GM19468 (cell line): ENCODE measurements around the gene MOBP.

Experiments used
- ATAC-seq: cut with Tn5 transposase; IDR thresholded peaks from one replicate; pipeline ENCODE4 v1.9.1; 2021; ENCODE audit warnings: mild to moderate bottlenecking, moderate library complexity, moderate number of reproducible peaks; ENCODE audit not compliant: unreplicated experiment; ENCODE audit errors: extremely low read depth

The MOBP gene

DNA sequence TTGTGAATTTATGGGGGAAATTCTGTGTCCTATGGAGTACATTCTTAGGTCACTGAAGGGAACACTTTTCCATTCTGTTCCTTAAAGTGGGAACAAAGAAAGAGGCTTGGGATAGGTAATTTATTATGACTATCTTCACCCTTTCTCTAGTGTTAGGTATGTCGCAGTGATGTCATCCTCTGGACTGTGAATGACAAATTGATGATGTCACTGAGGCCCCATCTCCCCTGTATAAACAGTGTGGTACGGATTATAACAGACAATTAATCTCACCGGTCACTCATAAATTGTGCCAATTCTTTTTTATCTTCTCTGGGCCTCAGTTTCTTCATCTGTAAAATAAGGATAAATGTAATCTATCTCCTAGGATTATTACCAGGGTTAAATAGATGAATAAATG is 23.5 kb downstream of the MOBP start:
- ATAC-seq = no peak

DNA sequence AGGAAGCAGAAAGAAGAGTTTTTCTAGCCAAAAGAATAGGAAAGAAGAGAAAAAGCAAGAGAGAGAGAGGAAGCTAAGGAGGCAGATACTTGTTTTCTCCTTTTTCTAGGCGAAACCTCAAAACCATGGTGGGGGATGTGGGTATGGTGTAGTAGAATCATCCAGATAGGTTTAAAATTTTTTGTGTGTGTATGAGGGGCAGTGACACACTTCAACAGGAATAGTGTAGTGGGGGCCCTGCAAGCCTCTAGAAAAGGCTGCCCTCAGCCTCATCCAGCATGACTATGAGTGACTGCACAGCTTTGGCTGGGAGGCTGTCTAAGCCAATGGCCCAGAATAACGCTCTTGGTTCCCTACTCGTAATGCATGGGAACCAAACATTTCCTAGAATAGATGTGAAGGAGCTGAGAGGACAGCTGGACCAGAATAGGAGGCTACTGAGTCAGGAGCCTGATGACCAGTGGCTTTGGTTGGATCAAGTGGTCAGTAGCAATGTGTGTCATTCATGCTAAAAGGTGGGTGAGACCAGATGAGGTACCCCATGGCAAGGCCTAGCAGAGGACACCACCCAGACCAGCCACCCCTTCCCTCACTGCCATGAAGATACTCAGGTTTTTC is 24.4 kb downstream of the MOBP start:
- no peak for ATAC-seq

DNA sequence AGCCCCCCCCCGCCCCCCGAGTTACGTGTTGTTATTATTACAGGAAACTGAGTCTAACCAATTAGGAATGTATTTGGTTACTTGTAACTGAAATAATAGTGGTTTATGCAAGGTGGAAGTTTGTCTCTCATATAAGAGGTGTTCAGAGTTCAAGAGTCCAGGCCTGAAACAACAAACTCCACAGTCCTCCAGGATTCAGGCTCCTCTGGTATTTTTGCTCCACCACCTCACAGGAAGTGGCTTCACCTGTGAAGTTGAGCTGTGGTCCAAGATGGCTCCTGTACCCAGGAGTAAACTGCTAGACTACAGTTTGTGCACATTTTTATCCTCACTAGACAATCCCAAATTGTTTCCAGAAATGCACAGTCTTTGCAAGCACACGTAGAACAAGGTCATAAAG is 27.3 kb downstream of the MOBP start:
- no peak for ATAC-seq

- ATAC-seq = no peak
Measured at GRCh38 chr3:39497753-39498152, 30.3 kb downstream of the MOBP start.

DNA sequence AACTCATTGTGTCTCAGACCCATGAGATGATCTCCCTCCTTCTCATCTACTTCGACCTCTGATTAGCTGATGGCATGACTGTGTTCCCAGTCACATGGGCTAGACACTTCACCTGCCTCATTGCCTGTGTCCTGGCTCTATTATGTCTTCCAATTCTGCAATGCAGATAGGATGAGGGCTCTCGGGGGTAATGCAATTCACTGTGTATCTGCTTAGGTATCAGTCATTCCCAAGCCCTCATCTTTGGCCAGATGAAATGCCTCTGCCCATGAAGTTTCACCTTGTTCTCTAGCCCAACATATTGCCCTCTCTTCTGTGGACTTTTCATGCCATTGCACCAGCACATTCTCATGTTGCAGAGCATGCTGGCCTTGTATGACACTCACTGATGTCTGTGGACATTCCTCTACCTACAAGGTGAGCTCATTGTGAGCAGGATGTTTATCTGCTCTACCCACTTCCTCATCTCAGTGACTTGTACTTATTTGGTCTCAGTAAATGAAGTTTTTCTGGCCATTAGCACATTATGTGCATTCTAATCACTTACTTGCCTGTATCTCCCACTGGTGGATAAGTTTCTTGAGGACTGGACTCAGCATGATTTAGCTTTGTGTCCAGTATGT is 32.3 kb downstream of the MOBP start:
- ATAC-seq = no peak

DNA sequence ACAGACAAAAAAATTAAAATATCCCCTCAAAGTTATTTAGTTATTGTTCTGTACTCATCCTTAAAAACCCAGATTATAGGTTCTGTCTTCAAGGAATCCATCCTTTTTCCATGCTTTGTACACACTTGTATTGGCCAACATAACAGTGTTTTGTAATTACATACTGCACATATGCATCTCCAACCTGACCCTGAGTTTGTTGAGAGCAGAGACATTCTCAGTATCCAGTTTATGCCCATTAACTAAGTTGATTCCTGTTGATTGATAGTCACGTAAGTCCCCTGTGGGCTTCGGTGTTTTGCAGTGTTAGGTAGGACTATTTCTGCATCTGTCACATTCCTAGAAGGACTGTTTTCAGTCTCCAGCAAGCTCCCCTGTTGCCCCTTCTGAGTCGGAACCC is 33.6 kb downstream of the MOBP start:
- ATAC-seq = no peak

GRCh38 chr3:39501968-39502837 is 34.7 kb downstream of the MOBP start:
- ATAC-seq = no peak

GRCh38 chr3:39502838-39503145 is 35.3 kb downstream of the MOBP start:
- ATAC-seq = no peak

DNA sequence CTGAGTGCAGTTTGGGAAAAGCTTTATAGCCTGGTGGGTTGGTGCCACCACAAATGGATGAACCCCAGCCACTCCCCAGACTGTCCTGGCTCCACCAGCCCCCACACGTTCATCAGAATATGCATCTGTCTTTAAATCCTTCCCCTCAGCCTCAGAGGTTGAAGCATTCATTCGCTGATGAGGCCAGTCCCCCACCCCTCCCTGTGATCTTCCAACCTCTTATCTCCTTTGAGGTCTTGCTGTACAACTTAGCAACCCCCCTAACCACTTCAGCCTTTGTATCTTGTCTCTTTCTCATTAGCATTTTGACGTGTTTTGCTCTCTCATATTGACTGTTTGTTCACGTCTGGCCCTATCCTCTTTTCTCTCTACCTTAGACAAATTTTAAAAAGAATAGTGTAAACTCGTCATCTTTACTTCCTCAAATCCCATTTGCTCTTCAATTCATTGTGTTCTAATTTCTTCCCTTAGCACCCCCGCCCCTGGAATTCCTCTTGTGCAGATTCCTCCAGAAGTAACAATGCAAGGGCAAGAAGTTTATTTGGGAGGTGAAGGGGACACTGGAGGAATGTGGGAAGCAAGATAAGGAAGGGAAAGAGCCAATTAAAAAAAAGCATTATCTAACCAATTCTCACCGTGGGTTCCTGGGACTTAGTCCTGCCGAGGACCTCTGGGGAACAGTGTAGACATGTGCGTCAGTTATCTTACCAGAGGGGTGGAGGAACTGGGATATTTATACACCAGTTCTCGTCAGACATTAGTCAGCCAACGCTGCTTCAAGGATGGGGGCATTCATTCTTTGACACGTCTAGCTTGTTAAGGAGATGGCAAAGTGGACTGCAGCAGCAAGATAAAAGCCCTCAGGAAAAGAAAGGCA is 38.6 kb downstream of the MOBP start:
- ATAC-seq = no peak

- ATAC-seq = no peak
Measured at GRCh38 chr3:39506863-39507262, 39.4 kb downstream of the MOBP start.

GRCh38 chr3:39513791-39514369 is 46.4 kb downstream of the MOBP start:
- ATAC-seq = no peak

DNA sequence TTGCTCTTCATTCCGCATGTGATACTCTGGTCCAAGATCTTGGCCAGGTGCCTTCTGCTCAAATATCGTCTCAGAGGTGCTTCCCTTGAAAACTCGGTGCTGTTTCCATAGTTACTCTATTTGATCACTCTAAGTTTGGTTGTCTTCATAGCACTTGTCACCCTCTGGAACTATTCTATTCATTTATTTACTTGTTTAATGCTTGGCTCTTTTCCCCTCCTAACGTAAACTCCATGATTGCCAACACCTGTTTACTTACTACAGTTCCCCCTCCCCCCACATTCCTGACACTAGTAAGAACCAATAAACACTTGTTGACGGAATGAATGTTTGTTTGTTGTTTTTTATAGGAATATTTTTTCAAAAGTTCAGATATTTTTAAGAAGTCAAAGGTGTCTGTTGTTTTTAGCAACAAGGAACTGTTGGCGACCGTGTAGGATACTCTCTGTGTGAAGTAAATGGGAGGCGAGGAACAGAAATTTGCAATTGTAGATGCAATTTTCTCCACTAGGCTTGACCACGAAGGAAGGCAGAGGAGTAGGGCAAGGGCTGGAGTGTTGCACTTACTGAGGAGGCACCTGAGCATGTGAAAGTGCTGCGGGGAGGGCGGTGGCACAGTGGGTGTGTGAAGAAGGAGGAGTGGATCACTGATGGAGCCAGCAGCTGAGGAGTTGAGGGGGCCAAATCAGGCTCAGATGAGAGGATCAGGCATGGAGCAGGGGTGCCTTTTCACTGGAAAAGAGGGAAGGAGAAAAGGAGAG is 48.4 kb downstream of the MOBP start:
- no peak for ATAC-seq

DNA sequence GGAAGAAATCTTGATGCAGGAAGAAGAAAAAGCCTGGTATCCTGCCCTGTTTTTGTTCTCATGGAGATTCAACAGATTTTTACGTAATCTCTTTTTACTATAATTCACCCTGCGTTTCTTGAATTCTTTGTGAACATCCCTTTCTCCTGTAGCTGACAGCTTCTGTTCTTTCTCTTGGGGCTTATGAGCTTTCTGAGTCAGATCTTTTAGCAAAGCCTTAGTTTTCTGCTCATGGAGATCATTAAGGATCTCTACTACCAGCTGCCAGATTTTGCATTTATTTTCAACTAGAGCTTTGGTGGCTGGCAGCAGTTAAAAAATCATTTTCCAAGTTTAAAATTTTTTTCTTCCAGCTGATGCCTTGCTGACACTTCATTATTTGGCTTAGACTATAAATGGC is 51.6 kb downstream of the MOBP start:
- no peak for ATAC-seq

DNA sequence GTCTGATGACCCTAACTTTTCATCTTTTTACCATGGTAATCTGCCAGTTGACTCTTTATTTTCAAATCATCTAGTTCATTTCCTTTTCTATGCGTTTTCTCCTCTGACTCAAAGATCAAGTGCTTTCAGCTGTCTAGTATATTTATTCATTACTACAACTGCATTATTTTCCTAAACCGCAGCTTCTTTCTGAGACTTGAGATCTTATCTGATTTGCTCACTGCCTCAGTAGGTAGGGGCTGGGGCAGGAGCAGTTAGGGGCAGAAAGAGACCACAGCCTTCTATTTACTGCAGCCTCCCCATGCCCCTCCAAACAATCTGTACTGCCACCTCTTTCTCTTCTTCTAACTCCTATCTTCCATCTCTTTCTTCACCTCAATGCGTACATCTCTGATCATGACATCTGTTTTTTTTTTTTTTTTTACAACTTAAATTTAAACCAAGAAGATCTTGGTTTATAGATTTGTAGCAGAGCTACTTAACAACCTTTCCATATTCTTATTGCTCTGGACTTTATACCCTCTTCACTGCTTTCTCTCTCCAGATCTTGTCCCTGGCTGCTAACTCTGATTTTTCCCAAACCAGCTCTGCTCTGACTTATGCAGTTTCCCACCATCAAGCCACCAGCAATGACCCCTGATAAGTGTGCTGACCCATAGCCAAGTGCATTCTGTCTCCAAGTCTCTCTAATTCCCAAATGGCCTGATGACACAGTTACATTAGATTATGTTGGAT is 52.2 kb downstream of the MOBP start:
- no peak for ATAC-seq

- no peak for ATAC-seq
Measured at GRCh38 chr3:39521456-39521855, 54.0 kb downstream of the MOBP start.

- no peak for ATAC-seq
Measured at GRCh38 chr3:39524107-39524506, 56.6 kb downstream of the MOBP start.

- no peak for ATAC-seq
Measured at GRCh38 chr3:39528844-39529243, 61.4 kb downstream of the MOBP start.

DNA sequence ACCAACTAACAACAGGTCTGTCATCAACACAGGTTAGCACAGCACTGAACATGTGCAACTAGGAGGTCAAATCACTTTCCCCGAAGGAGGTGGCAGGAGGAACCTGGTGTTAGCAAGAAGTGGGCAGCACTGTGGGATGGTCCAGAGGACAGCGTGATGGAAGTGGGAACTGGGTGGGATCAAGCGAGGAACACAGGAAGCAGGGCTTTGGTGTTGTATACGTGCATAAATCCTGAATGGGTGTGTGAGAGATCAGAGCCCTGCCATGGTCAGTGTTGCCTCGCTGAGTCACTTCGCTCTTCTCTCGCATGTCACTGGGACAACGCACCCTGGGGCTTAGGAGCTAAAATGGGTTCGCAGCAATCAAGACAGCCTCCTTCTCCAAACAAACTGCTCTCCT is 62.1 kb downstream of the MOBP start:
- no peak for ATAC-seq

DNA sequence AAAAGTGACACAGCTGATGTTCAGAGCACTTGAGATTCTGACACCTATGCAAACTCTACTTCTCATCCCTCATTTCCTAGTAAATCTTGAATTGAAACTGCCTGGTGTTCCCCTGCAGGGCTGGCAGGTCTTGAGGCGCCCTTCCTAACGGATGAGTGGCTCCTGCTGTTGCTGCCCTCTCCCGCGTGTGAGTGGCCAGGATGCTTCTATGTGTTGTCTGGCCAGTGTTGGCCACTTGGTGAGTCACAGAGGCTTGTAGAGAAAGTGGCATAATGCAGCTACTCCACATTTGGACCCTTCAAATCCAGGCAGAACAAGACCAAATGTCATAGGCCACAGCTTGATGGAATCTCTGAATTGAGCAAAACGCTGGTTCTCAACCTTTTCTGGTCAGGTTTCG is 63.6 kb downstream of the MOBP start:
- ATAC-seq = no peak
